ENCODE results near the gene DZIP3. TPM values are rescaled to one million over a fixed set of nuclear protein-coding genes. Genes with fewer than 3 reads are reported as not detected.
A peak's percentile ranks its signal among the peaks of the same experiment; 100 is the strongest.

Gene DZIP3
- total RNA-seq, 1 experiment from 2014 or later: 12.2 TPM

DNA sequence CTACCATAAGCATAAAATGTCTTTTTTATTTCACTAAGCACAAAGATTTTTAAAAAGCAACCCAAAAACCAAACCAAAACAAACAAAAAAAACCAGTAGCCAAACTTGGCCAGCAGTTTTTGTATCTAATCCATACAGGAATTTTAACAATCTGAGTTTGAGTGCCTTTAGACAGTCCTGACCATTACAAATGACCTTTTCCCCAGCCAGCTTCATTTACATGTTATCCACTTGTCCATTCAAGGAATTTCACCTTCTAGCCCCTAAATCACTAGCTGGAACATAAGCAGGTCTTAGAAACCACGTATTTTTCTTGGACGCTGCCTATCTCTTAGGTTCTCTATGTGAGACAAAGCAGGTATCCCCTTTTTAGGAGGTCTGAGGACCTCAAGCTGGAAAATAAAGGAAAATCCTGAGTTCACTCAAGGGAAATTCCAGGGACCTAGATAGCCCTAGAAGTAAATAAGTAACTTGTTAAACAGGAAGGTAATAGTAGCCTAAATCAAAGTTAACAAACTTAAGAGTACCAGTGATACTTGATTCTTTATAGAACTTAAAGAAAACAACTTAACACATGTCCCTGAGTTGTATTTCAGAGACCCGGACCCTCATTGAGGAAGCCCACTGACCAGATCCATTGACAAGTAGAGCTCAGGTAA, 34.5 kb upstream of the DZIP3 start:
- intact Hi-C loops (cut with micrococcal nuclease; ENCODE audit: unreplicated experiment): no loop called here
- CTCF ChIA-PET: interaction anchor here (0.8 kb wide), 1 partner anchor 360 kb away, joined by 3 read pairs; no protein-coding TSS in a partner anchor
- no peak for DNase-seq
- Mint-ChIP-seq H3K27ac (ENCODE audit: unreplicated experiment) (peak overlapping the region; percentile 88), H3K9me3 (ENCODE audit: low read depth, unreplicated experiment) (no peaks in the 10 kb centered on the region), H3K27me3 (ENCODE audit: unreplicated experiment) (no peaks in the 10 kb centered on the region), H3K4me3 (ENCODE audit: low read depth, unreplicated experiment) (peak overlapping the region; percentile 59), H3K4me1 (ENCODE audit: low read depth, unreplicated experiment) (peaks cover 31% of the 10 kb centered on the region), H3K36me3 (ENCODE audit: insufficient read depth, unreplicated experiment) (peaks cover 15% of the 10 kb centered on the region)
- no peak for TF ChIP-seq CTCF (IDR thresholded peaks at IDR 0.05; ENCODE audit: unreplicated experiment)
- no TSS peak for BruUV-seq (replicated peaks)

DNA sequence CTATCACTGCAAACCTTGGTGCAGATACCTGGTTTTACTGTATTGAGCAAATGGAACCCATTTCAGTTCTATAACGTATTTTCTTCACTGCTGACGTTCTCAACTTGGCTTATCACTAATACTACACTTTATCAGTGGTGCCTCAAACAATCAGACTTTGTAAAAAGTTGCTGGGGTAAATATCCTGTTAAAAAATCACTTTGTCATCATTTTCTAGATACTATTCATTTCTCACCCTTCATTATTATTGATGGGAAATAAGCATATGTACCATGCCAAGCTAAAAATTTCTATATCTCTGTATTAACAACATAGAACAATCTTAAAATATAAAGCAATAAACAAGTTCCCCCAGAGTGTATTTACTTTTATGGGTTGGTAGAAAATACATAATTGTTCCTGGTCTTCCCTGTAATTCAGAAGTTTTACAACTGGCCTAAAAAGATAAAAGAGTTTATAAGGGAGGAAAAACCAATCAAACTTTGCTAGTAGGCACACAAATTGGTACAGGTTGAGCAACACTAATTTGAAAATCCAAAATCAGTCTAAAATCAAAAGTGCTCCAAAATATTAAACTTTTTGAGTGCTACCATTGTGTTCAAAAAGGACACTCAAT, 33.4 kb upstream of the DZIP3 start:
- TSS peak; percentile 51 for BruUV-seq (replicated peaks)
- intact Hi-C loops (cut with micrococcal nuclease; ENCODE audit: unreplicated experiment): no loop called here
- H3K27ac Mint-ChIP-seq (ENCODE audit: unreplicated experiment): peak overlapping the region; percentile 88
- peak overlapping the region; percentile 59 for H3K4me3 Mint-ChIP-seq (ENCODE audit: low read depth, unreplicated experiment)
- CTCF ChIA-PET: interaction anchor here (1.0 kb wide), 1 partner anchor 10 kb away, joined by 3 read pairs; no protein-coding TSS in a partner anchor
- DNase-seq: no peak
- H3K4me1 Mint-ChIP-seq (ENCODE audit: low read depth, unreplicated experiment): peaks cover 31% of the 10 kb centered on the region
- no peak for TF ChIP-seq CTCF (IDR thresholded peaks at IDR 0.05; ENCODE audit: unreplicated experiment)
- H3K27me3 Mint-ChIP-seq (ENCODE audit: unreplicated experiment): no peaks in the 10 kb centered on the region
- H3K9me3 Mint-ChIP-seq (ENCODE audit: low read depth, unreplicated experiment): no peaks in the 10 kb centered on the region
- H3K36me3 Mint-ChIP-seq (ENCODE audit: insufficient read depth, unreplicated experiment): peaks cover 17% of the 10 kb centered on the region

DNA sequence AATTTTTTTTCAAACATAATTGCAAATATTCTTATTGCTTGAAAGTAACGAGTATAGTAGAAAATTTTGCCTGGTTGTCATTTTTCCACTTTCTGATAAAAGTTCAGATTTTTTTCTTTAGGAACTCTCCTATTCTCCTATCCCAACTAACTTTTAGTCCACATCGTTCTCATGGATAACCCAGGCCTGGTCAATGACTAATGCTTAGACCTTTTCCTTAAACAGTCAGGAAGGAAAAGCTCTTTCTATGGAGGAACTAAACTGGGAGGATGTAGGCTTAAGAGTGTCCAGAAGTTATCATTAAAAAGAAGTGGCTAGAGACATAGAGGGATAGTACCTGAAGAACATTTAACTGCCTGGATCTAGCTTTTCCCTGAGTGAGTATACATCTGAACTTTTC, 27.0 kb upstream of the DZIP3 start:
- Mint-ChIP-seq H3K4me3 (ENCODE audit: low read depth, unreplicated experiment) (no peak overlapping the region), H3K9me3 (ENCODE audit: low read depth, unreplicated experiment) (no peaks in the 10 kb centered on the region), H3K27me3 (ENCODE audit: unreplicated experiment) (no peaks in the 10 kb centered on the region), H3K36me3 (ENCODE audit: insufficient read depth, unreplicated experiment) (peaks cover 9% of the 10 kb centered on the region), H3K27ac (ENCODE audit: unreplicated experiment) (no peak overlapping the region), H3K4me1 (ENCODE audit: low read depth, unreplicated experiment) (peaks cover 7% of the 10 kb centered on the region)
- CTCF ChIA-PET: no interaction called here
- intact Hi-C loops (cut with micrococcal nuclease; ENCODE audit: unreplicated experiment): no loop called here
- BruUV-seq (replicated peaks): no TSS peak
- TF ChIP-seq CTCF (IDR thresholded peaks at IDR 0.05; ENCODE audit: unreplicated experiment): no peak
- no peak for DNase-seq

GRCh38 chr3:108564564-108564963, 25.0 kb upstream of the DZIP3 start:
- intact Hi-C loops (cut with micrococcal nuclease; ENCODE audit: unreplicated experiment): no loop called here
- no peak for TF ChIP-seq CTCF (IDR thresholded peaks at IDR 0.05; ENCODE audit: unreplicated experiment)
- H3K4me3 Mint-ChIP-seq (ENCODE audit: low read depth, unreplicated experiment): no peak overlapping the region
- peaks cover 12% of the 10 kb centered on the region for H3K36me3 Mint-ChIP-seq (ENCODE audit: insufficient read depth, unreplicated experiment)
- BruUV-seq (replicated peaks): no TSS peak
- H3K9me3 Mint-ChIP-seq (ENCODE audit: low read depth, unreplicated experiment): no peaks in the 10 kb centered on the region
- no peaks in the 10 kb centered on the region for H3K27me3 Mint-ChIP-seq (ENCODE audit: unreplicated experiment)
- CTCF ChIA-PET: interaction anchor here (0.7 kb wide), 1 partner anchor 358 kb away, joined by 3 read pairs; no protein-coding TSS in a partner anchor
- DNase-seq: no peak
- no peak overlapping the region for H3K27ac Mint-ChIP-seq (ENCODE audit: unreplicated experiment)
- H3K4me1 Mint-ChIP-seq (ENCODE audit: low read depth, unreplicated experiment): no peaks in the 10 kb centered on the region

Measured in Calu3 (cell line).